Endodermal cell (in vitro differentiated cells): ENCODE measurements around the gene UCP2. TPM values are rescaled to one million over a fixed set of nuclear protein-coding genes. Genes with fewer than 3 reads are reported as not detected.

Experiments
- DNase-seq: peaks from one replicate; pipeline ENCODE4 v3.0.0-alpha.2; 2017
- H3K27ac ChIP-seq: 2 replicates; pipeline ENCODE4 v1.5.1; 2013; ENCODE audit warnings: mild to moderate bottlenecking, low read depth, low read length, moderate library complexity
- H3K27me3 ChIP-seq: 2 replicates; pipeline ENCODE4 v1.6.1; 2013; ENCODE audit warnings: mild to moderate bottlenecking, low read length, moderate library complexity; ENCODE audit not compliant: insufficient read depth, control insufficient read depth, poor library complexity, severe bottlenecking
- H3K36me3 ChIP-seq: 2 replicates; pipeline ENCODE4 v1.7.0; 2013; ENCODE audit warnings: mild to moderate bottlenecking, low read length, moderate library complexity; ENCODE audit not compliant: control insufficient read depth, insufficient read depth
- H3K4me1 ChIP-seq: one replicate; pipeline ENCODE4 v1.7.0; 2013; ENCODE audit warnings: low read length; ENCODE audit not compliant: control insufficient read depth, insufficient read depth
- H3K4me3 ChIP-seq: 2 replicates; pipeline ENCODE4 v1.5.1; 2013; ENCODE audit warnings: mild to moderate bottlenecking, low read length, moderate library complexity
- H3K9ac ChIP-seq: 2 replicates; pipeline ENCODE4 v1.6.1; 2013; ENCODE audit warnings: mild to moderate bottlenecking, low read length, moderate library complexity; ENCODE audit not compliant: poor library complexity, severe bottlenecking; ENCODE audit errors: extremely low read depth
- H3K9me3 ChIP-seq: 2 replicates; pipeline ENCODE4 v1.6.1; 2013; ENCODE audit warnings: mild to moderate bottlenecking, low read length, moderate library complexity; ENCODE audit not compliant: control insufficient read depth
- H3K27ac Mint-ChIP-seq: 2 replicates; pipeline ENCODE4 v1.8.0; 2020; ENCODE audit warnings: mixed read lengths
- H3K27me3 Mint-ChIP-seq: 2 replicates; pipeline ENCODE4 v1.8.0; 2021; ENCODE audit warnings: mild to moderate bottlenecking, mixed read lengths; ENCODE audit not compliant: insufficient read depth
- H3K36me3 Mint-ChIP-seq: 2 replicates; pipeline ENCODE4 v1.8.0; 2020; ENCODE audit warnings: low read depth, mixed read lengths
- H3K4me1 Mint-ChIP-seq: 2 replicates; pipeline ENCODE4 v1.8.0; 2020; ENCODE audit warnings: mixed read lengths
- H3K4me3 Mint-ChIP-seq: 2 replicates; pipeline ENCODE4 v1.8.0; 2020; ENCODE audit warnings: mild to moderate bottlenecking, moderate library complexity, mixed read lengths
- H3K9me3 Mint-ChIP-seq: 2 replicates; pipeline ENCODE4 v1.8.0; 2020; ENCODE audit warnings: mild to moderate bottlenecking, mixed read lengths
- WGBS, 2 experiments: methylation state at CpG; one replicate each; pipeline versions ENCODE4 v1.1.5 to v1.1.7; 2013; ENCODE audit warnings: missing lambda C conversion rate in 2 of 2, mixed read lengths in 1 of 2; ENCODE audit not compliant: insufficient coverage in 1 of 2, insufficient read length in 1 of 2; 5-methylcytosine and 5-hydroxymethylcytosine counted together
- total RNA-seq, 2 donors: library from RNA; stranded (reverse); fragmentation: NEBNext Ultra II Directional in 1 of 2; extraction: Animal tissue kit (Norgen Biotek cat#: 25700) in 1 of 2; gene quantifications; 2 replicates in 1 of 2; 3 replicates in 1 of 2; pipeline ENCODE4 v1.2.1, GENCODE V29; 2021
- TF ChIP-seq, protein P1 (sequence below): fragments of 200-600 bp; sonication (generic); conservative IDR thresholded peaks from 2 replicates; pipeline ENCODE4 v1.5.0; 2021; ENCODE audit warnings: antibody characterized with exemption, mild to moderate bottlenecking

UCP2 gene
- total RNA-seq, 2 donors from 2014 or later: 140 to 202 TPM

GRCh38 chr11:73996161-73996747 is 13.6 kb upstream of the UCP2 start:
- no peak for DNase-seq
- no peaks in the 10 kb centered on the region for H3K4me1 Mint-ChIP-seq
- H3K27ac ChIP-seq: no peak overlapping the region
- TF ChIP-seq, protein P1, sequence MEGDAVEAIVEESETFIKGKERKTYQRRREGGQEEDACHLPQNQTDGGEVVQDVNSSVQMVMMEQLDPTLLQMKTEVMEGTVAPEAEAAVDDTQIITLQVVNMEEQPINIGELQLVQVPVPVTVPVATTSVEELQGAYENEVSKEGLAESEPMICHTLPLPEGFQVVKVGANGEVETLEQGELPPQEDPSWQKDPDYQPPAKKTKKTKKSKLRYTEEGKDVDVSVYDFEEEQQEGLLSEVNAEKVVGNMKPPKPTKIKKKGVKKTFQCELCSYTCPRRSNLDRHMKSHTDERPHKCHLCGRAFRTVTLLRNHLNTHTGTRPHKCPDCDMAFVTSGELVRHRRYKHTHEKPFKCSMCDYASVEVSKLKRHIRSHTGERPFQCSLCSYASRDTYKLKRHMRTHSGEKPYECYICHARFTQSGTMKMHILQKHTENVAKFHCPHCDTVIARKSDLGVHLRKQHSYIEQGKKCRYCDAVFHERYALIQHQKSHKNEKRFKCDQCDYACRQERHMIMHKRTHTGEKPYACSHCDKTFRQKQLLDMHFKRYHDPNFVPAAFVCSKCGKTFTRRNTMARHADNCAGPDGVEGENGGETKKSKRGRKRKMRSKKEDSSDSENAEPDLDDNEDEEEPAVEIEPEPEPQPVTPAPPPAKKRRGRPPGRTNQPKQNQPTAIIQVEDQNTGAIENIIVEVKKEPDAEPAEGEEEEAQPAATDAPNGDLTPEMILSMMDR: no peak
- no peak overlapping the region for H3K4me3 ChIP-seq
- H3K4me1 ChIP-seq: no peaks in the 10 kb centered on the region
- no peaks in the 10 kb centered on the region for H3K27me3 Mint-ChIP-seq
- H3K9me3 Mint-ChIP-seq: no peaks in the 10 kb centered on the region
- no peaks in the 10 kb centered on the region for H3K36me3 Mint-ChIP-seq
- no peaks in the 10 kb centered on the region for H3K9me3 ChIP-seq
- H3K27me3 ChIP-seq: no peaks in the 10 kb centered on the region
- no peak overlapping the region for H3K27ac Mint-ChIP-seq
- H3K9ac ChIP-seq: no peak overlapping the region
- H3K36me3 ChIP-seq: no peaks in the 10 kb centered on the region
- WGBS, 2 experiments: 90 to 96% methylated on average over 4 of the region's 4 CpGs
- no peak overlapping the region for H3K4me3 Mint-ChIP-seq

DNA sequence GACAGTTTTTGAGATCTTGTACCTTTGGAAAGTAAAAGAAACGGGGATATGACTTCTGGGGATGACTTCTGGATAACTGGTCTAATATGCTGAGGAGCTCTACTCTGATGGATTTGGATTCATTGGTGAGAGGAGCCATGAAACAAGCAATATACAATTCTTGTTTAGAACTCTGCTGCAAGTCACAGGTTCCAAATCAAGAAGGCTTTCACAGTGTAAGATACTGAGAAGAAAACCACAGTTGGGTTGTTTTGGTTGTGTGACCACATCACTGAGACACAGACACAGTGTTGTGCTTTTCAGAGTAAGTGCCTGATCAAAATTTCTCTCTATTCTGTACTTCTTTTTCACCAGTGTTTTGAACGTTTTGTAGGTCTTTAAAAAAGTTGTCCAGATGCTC is 13.1 kb upstream of the UCP2 start:
- Mint-ChIP-seq H3K9me3 (no peaks in the 10 kb centered on the region), H3K27ac (no peak overlapping the region)
- 50 to 76% methylated on average over 1 to 2 of the region's 2 CpGs for WGBS, 2 experiments

DNA sequence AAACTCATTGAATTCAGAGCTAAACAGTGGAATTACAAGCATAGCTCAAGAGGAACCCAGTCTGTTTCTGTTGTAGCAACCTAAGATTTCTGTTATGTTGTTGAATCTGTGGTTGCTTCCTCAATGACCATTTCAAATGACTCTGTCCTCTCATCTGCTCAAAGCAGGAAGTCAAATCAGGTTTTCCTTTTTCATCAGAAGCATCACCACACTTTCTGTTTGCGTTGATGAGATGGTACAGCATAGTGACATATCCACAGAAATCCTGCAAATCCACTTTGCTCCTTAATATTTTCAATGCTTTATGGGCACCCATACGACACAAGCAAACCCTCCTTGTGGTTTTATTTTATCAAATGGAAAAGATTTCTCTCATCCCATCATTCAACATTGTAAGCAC is 12.6 kb upstream of the UCP2 start:
- Histone ChIP-seq H3K9me3 (no peaks in the 10 kb centered on the region), H3K4me1 (no peaks in the 10 kb centered on the region), H3K36me3 (no peaks in the 10 kb centered on the region), H3K9ac (no peak overlapping the region), H3K27ac (no peak overlapping the region), H3K27me3 (no peaks in the 10 kb centered on the region), H3K4me3 (no peak overlapping the region)
- 75% methylated on average over 2 of the region's 2 CpGs; no CpG with 5 or more reads in 1 of the 2 experiments for WGBS, 2 experiments
- TF ChIP-seq, protein P1: no peak
- Mint-ChIP-seq H3K4me1 (no peaks in the 10 kb centered on the region), H3K36me3 (no peaks in the 10 kb centered on the region), H3K9me3 (no peaks in the 10 kb centered on the region), H3K27ac (no peak overlapping the region), H3K4me3 (no peak overlapping the region), H3K27me3 (no peaks in the 10 kb centered on the region)
- DNase-seq: no peak

More for the DNA sequence above, 13.1 kb upstream of the UCP2 start:
- Histone ChIP-seq H3K36me3 (no peaks in the 10 kb centered on the region), H3K9me3 (no peaks in the 10 kb centered on the region), H3K27me3 (no peaks in the 10 kb centered on the region), H3K9ac (no peak overlapping the region), H3K4me1 (no peaks in the 10 kb centered on the region), H3K27ac (no peak overlapping the region), H3K4me3 (no peak overlapping the region)
- Mint-ChIP-seq H3K27me3 (no peaks in the 10 kb centered on the region), H3K36me3 (no peaks in the 10 kb centered on the region), H3K4me1 (no peaks in the 10 kb centered on the region), H3K4me3 (no peak overlapping the region)
- TF ChIP-seq, protein P1: no peak
- DNase-seq: no peak
